Activated naive CD4-positive, alpha-beta T cell (primary cell): ENCODE measurements around the gene CCDC92.

Source experiments
- DNase-seq, 4 experiments: peaks; one replicate each; lab custom pipeline; 2025; lab: John Stamatoyannopoulos, UW

The CCDC92 gene

GRCh38 chr12:123976227-123976826, 3.7 kb upstream of the CCDC92 start:
- no peak for DNase-seq

DNA sequence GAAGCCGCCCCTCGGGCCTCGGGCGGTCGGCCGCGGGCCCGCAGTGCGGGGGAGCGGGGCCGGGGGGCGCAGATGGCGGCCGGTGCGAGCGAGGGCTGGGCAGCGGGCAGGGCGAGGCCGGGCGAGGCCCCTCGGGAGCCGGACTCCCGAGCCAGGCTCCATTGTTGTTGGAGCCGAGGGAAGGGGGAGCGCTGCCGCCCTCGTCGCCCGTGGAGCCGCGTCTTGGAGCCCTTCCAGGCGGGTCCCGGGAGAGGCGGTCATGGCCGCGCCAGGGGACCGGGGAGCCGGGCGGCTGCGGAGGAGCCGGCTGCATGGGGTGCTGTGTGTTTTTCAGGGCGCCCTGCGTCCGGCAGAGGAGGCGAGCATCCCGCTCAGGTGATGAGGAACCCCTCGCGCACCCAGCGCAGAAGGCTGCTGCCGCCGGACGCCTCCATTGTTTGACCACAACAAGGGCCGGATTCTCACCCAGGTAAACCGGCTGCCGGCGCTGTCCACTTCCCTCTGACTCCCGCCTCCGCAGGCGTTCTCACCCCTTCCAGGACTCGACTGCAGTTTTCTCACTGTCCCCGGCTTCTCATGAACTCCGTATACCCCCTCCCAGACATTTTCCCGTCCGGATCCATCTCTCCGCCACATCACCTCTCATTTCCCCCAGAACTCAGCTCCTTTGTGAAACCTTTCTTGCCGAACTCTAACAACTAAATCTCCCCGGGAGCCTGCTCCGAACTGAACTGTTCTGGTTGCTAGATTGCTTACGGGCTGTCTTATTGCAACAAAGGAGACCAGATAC, 1.1 kb upstream of the CCDC92 start:
- DNase-seq, result peak in 1 of 4 experiments; percentile 11

GRCh38 chr12:123971770-123972456, 718 bp downstream of the CCDC92 start:
- peak in 1 of 4 experiments; percentile 35 for DNase-seq

DNA sequence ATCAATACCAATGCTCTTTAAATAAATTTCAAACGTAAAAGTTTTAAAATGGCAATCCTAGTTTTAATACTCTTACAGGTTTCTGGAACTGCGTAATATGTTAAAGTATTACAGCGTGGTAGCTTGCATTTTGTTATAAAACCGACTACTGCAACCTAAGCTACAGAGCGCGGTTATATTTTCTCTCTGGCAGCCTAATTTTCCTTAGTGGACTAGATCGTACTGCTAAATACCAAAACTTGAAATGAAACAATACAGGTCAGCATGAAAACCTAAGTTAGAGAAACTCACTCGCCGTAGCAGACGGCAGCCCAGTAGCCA, 1.2 kb downstream of the CCDC92 start:
- no peak for DNase-seq

- DNase-seq, result no peak
Measured at GRCh38 chr12:123967121-123967586, 5.5 kb downstream of the CCDC92 start.

GRCh38 chr12:123966596-123966995, 6.0 kb downstream of the CCDC92 start:
- no peak for DNase-seq

- DNase-seq, result no peak
Measured at GRCh38 chr12:123965382-123965781, 7.2 kb downstream of the CCDC92 start.

GRCh38 chr12:123963821-123964220, 8.8 kb downstream of the CCDC92 start:
- no peak for DNase-seq

DNA sequence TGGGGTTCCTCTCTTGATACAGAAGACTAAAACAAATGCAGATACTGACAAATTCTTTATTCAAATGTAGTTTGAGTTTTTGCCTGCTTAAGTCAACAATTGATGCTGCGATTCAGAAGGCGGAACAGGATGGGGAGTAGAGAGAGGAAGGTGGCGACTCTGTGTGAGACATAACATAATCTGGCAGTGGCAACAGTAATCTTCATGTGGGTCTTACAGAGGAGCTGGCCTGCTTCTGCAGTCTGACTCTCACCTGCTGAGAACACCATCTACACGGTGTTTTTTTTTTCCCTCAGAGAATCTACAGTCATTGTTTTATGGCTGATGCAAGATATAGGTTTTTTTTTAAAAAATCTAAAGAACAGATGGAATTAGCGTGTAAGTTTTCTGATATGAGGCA, 10.1 kb downstream of the CCDC92 start:
- DNase-seq, result no peak

DNA sequence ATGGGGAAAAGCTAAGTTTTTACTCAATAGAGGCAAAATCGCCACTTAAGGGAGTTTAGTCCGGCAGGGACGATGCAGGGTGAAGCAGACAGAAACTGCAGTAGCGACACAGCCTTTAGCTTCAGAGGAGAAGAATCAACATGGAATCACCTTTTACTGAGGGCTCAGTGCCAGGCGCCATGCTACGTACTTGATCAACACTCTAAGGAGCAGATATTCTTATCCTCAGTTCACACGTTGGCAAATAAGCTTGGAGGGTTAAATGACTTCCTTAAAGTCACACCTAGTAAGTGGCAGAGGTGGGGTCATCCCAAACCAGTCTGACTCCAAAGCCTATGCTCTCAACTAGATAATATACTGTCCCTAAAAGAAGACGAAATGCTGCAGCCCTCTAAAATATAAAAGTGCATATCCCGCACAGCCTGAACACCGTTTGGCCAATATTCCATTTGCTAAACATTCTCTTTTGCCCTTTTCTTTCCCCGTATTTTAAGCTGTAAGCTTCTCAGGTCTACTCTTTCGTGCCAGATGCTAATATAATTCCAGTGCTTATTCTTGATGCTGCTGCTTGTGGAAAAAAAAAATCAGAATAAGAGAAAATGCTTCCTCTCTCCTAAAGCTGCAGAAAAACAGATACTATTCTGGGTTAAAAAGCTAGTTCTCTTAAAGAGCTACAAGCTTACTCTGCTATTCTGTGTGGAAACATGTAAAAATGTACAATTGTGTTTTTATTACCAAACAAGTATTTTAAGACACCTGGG, 10.9 kb downstream of the CCDC92 start:
- no peak for DNase-seq

DNA sequence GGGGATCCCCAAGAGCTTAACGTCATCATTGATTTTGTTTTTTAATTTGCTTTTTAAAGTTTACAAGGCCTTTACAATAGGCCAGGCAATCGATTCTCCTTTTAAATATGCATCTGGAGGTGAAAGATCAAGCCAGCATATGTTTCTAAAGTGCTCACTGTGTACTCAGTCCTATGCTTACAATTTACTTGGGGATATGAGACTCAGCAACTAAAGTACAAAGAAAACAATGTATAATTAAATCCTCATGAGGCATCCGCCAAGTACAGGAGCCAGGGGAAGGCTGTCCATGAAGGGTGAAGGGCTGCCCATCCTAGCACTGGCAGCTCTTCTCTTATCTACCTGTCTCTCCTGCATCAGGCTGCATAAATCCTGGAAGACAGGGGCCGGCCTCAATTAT, 11.8 kb downstream of the CCDC92 start:
- no peak for DNase-seq

DNA sequence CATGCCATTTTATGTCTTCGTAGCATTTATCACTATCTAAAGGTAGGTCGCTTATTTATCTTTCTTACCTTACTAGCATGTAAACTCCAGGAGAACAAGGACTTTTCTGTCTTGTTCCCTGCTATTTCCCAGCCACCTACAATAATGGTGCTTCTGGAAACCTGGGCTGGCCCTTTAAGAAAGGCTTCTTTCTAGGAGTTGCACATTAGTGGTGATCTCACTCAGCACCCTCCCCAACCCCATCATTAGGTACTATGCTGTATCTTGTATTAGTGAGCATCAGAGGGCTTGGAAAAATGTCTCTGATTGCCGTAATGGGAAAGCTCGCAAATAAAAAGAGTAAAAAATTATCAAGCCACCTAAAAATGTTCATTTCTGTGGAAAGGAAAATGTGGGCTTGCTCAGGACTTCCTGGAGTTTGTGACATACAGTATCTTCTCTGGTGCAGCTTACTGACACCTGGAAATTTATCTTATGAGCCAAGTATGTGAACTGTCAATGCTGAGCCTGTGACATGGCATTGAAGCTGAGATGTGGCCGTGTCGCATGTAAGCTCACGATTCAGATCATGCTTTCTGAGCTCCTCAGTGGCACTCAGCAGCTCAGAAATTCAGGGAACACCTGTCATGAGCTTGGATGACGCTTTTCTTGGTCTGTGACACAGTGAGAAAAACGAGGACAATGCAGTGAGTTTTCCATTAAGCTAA, 12.4 kb downstream of the CCDC92 start:
- no peak for DNase-seq

DNA sequence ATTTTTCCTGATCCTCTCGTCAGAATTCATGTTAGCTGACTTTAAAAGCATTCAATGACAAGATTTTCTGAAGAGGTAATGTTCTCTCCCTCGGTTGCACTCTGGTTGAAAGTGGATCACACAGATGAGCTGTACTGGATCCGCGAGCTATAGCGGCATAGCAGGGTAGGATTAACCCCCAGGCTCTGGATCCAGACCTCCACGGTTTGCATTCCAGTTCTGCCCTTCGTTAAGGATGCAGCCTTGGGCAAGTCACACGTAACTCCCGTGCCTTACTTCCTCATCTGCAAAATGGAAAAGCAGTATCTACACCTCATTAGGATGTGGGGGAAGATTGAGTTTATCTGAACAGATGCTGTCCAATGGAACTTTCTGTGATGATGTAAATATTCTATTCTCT, 13.8 kb downstream of the CCDC92 start:
- no peak for DNase-seq

GRCh38 chr12:123958462-123958861, 14.2 kb downstream of the CCDC92 start:
- no peak for DNase-seq

DNA sequence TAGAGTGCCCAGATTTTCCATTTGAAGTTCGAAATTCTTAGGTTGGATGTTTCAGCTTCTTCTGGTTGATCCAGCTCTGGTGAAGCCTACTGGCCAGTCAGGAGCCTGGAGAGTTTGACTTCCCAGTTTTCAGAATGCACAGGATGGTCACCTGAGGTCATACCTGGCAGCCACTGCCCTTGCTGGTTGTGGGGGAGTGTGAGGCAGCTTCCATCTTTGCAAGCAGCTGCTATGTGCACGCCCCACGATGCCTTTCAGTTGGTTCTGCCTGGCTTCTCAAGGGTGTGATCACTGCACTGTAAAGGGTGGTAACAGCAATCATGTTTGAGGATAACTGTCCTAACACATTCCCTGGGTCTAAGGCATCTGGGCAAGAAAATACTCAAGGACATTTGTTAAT, 15.4 kb downstream of the CCDC92 start:
- DNase-seq, result no peak

- no peak for DNase-seq
Measured at GRCh38 chr12:123956249-123956648, 16.4 kb downstream of the CCDC92 start.

DNA sequence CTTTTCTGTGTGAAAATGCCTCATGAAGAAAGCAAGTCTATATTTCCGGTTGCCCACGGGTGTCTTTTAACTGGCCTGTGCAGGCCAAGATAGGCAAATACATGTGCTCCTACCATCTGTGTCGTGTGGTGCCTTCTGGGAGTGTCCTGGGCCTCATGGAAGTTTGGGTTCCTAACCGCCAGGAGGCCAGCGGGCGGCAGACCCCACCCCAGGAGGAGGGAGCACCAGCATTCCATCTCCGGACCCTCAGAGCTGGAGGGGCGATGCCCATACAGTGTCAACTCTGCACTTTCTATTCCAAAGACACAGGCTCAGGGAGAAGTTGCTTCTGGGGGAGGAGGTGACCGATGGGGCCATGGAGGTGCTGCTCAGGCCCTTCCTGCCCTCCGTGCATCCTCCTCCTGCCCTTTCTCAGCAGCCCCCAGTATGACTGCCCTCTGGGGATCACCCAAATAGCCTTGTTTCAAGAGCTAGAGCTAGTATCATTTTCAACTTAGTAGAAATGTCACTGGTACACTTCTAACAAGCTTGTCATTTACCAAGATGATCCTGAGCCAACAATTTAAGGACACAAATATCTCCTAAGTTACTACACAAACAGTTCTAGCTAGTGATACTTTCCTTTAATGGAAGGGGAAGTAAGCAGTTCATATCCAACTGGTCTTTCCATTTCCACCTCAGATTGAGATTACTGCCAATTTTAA, 17.8 kb downstream of the CCDC92 start:
- DNase-seq, result no peak

GRCh38 chr12:123952037-123952436, 20.6 kb downstream of the CCDC92 start:
- no peak for DNase-seq

GRCh38 chr12:123951467-123951866, 21.2 kb downstream of the CCDC92 start:
- no peak for DNase-seq

- no peak for DNase-seq
Measured at GRCh38 chr12:123950476-123951349, 21.9 kb downstream of the CCDC92 start.
